NCI-H2081 treated with DMSO at 0.1 percent for 48 hours (cell line): ENCODE measurements around the gene WDR88.
"Not testable (repeated sequence)": the region's sequence is repeated elsewhere in the genome, so short reads cannot be mapped to it uniquely, and the experiment has no call there.

ENCODE experiments used
- DNase-seq: peaks from one replicate; lab custom pipeline; 2025; lab: John Stamatoyannopoulos, UW

The WDR88 gene

GRCh38 chr19:33211794-33212435 is 80.0 kb downstream of the WDR88 start:
- DNase-seq, result no peak

- no peak for DNase-seq
Observed at GRCh38 chr19:33212436-33213172, 80.7 kb downstream of the WDR88 start.

DNA sequence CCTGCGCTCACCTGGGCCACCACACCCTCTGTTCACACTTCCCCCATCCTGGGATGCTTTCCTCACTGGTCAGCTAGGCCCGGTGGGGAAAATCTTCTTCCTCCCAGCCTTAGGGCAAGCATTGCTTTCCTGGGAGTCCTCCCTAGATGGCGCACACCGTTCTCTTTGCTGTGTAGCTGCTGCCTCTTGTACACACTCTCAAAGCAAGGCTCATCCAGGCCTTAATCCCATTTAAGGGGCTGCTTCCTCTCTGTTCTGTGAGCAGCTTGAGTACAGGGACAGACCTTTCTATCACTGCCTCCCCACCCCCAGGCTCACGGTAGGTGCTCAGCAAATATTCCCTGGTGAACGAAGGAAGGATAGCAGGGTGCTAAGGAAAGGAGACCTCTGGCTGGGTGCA is 82.7 kb downstream of the WDR88 start:
- DNase-seq, result no peak

- DNase-seq, result no peak
Observed at GRCh38 chr19:33215438-33216197, 83.7 kb downstream of the WDR88 start.

DNA sequence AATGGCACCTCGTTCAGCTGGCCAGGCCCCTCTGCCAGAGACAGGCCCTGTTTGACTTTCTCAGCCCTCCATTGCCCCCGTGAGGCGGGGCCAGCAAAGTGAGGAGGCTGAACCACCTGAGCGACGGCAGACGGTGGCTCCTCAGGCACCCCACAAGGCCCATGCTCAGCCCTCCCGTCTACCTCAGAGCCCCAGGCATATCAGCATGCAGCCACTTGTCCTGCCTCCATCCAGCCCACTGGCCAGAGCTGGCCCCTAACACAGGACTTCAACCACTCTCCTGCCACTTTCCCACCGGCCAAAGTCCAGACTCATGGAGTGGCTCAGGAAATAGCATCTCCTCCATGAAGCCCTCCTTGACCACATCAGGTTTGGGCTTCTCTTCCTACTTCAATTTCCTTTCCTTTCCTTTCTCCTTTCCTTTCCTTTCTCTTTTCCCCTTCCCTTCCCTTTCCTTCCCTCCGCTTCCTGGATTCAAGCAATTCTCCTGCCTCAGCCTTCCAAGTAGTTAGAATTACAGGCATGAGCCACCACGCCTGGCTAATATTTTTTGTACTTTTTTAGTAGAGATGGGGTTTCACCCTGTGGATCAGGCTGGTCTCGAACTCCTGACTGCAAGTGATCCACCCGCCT is 84.4 kb downstream of the WDR88 start:
- DNase-seq, result no peak

DNA sequence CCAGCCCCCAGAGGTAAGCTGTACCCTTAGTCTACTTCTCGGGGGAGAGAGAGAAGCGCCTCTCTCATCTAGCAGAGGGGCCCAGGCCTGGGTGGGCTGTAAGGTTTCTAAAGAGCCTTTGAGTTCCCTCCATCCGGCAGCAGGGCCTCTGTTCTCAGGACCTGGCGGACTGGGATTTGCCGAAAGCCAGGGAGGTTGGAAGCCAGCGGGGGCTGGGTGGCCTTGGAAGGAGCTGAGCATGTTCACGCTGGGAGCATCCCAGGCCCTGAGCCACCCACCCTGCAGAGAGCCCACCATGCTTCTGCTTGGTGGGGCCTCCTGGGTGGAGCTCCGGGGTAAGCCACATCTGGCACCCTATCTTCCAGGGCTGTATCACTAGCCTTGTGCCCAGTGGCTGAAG is 86.0 kb downstream of the WDR88 start:
- DNase-seq, result no peak

DNA sequence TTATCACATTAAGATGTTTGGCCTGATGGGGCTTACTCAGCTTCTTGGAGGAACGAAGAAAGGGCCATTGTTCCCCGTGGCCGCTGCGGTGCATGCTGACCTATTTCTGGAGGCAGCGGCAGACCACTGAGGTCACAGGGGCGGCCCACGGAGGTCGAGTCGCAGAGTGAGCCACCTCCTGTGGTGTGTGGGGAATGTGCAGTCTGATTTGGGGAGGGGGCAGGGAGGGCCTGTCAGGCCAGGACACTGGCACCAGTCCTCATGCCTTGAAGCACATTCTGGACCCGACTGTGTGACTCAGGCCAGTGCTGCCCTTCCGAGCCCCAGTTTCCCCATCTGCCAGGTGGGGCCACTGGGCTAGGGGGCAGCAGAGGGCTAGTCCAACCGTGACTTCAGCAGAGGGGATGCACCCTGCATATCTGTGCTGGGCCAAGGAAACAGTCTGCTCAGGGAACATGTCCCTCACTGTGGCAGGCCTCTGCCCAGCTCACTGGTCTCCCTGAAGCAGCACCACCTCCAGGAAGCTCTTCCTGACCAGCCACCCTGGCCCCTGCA is 87.4 kb downstream of the WDR88 start:
- no peak for DNase-seq

- DNase-seq, result no peak
Observed at GRCh38 chr19:33220115-33220514, 88.2 kb downstream of the WDR88 start.

GRCh38 chr19:33220735-33221134 is 88.8 kb downstream of the WDR88 start:
- DNase-seq, result no peak

- no peak for DNase-seq
Observed at GRCh38 chr19:33221638-33222037, 89.7 kb downstream of the WDR88 start.

DNA sequence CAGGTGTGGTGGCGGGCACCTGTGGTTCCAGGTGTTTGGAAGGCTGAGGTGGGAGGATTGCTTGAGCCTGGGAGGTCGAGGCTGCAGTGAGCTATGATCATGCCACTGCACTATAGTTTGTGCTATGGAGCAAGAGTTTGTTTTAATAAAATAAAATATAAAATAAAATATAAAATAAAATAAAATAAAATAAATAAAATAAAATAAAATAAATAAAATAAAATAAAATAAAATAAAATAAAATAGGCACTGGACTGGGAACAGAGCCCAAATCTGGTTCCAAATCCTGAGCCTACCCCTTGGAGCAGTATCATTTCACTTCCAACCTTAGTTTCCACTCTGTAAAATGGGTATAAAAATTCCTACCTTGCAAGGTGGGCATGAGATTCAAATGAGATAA is 90.3 kb downstream of the WDR88 start:
- DNase-seq, result not testable (repeated sequence)

- DNase-seq, result no peak
Observed at GRCh38 chr19:33224694-33225457, 93.0 kb downstream of the WDR88 start.
